Fibroblast of pulmonary artery (primary cell): ENCODE data around the gene GFAP.

Experiments
- DNase-seq: peaks from one replicate; pipeline ENCODE4 v3.0.0-alpha.2; 2010; ENCODE audit warnings: low read depth
- H3K4me3 ChIP-seq: replicated peaks from 2 replicates; pipeline ENCODE4 v1.5.1; 2011; ENCODE audit warnings: low read depth, mild to moderate bottlenecking, control low read depth, low read length, moderate library complexity
- CTCF ChIP-seq: IDR thresholded peaks from 2 replicates; pipeline ENCODE4 v1.5.1; 2011; ENCODE audit warnings: mild to moderate bottlenecking, control low read depth, low read length, inconsistent platforms; ENCODE audit errors: missing control alignments

The GFAP gene

GRCh38 chr17:44875761-44876160, 39.5 kb downstream of the GFAP start:
- no peak overlapping the region for H3K4me3 ChIP-seq
- no peak for TF ChIP-seq CTCF
- DNase-seq = no peak

- TF ChIP-seq CTCF = no peak
- DNase-seq = peak; percentile 29
These were observed 43.0 kb downstream of the GFAP start for GRCh38 chr17:44872131-44872768.

GRCh38 chr17:44871556-44871955, 43.7 kb downstream of the GFAP start:
- DNase-seq = no peak
- TF ChIP-seq CTCF = no peak
- H3K4me3 ChIP-seq = no peak overlapping the region

More at GRCh38 chr17:44872131-44872768, 43.0 kb downstream of the GFAP start:
- no peak overlapping the region for H3K4me3 ChIP-seq

- H3K4me3 ChIP-seq = no peak overlapping the region
- DNase-seq = no peak
- TF ChIP-seq CTCF = no peak
These were observed 47.5 kb downstream of the GFAP start for GRCh38 chr17:44867841-44868240.

GRCh38 chr17:44865931-44866330, 49.4 kb downstream of the GFAP start:
- no peak overlapping the region for H3K4me3 ChIP-seq
- no peak for DNase-seq

GRCh38 chr17:44865231-44865660, 50.1 kb downstream of the GFAP start:
- H3K4me3 ChIP-seq = no peak overlapping the region
- peak; percentile 85 for DNase-seq
- peak; percentile 92 for TF ChIP-seq CTCF

More at GRCh38 chr17:44865931-44866330, 49.4 kb downstream of the GFAP start:
- TF ChIP-seq CTCF = no peak

- no peak for TF ChIP-seq CTCF
- no peak for DNase-seq
- H3K4me3 ChIP-seq = no peak overlapping the region
These were observed 50.5 kb downstream of the GFAP start for GRCh38 chr17:44864831-44865230.
